Neural progenitor cell (in vitro differentiated cells): ENCODE results near the gene STX8.

Experiments used
- EZH2 ChIP-seq: fragments of 200-600 bp; sonication (generic); IDR thresholded peaks from 2 replicates; pipeline ENCODE4 v1.6.1; 2017; ENCODE audit warnings: antibody characterized with exemption, mild to moderate bottlenecking, moderate library complexity
- EZH2phosphoT487 ChIP-seq: fragments of 200-600 bp; sonication (generic); IDR thresholded peaks from 2 replicates; pipeline ENCODE4 v1.6.1; 2017; ENCODE audit warnings: antibody characterized with exemption
- TF ChIP-seq, protein P1 (sequence below): fragments of 200-600 bp; sonication (generic); IDR thresholded peaks from 2 replicates; pipeline ENCODE4 v1.5.1; 2017; ENCODE audit warnings: antibody characterized with exemption, mild to moderate bottlenecking

- TF ChIP-seq, protein P1, sequence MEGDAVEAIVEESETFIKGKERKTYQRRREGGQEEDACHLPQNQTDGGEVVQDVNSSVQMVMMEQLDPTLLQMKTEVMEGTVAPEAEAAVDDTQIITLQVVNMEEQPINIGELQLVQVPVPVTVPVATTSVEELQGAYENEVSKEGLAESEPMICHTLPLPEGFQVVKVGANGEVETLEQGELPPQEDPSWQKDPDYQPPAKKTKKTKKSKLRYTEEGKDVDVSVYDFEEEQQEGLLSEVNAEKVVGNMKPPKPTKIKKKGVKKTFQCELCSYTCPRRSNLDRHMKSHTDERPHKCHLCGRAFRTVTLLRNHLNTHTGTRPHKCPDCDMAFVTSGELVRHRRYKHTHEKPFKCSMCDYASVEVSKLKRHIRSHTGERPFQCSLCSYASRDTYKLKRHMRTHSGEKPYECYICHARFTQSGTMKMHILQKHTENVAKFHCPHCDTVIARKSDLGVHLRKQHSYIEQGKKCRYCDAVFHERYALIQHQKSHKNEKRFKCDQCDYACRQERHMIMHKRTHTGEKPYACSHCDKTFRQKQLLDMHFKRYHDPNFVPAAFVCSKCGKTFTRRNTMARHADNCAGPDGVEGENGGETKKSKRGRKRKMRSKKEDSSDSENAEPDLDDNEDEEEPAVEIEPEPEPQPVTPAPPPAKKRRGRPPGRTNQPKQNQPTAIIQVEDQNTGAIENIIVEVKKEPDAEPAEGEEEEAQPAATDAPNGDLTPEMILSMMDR: no peak
- no peak for TF ChIP-seq EZH2
- no peak for TF ChIP-seq EZH2phosphoT487
Measured at GRCh38 chr17:9285602-9286427, 289.8 kb downstream of the STX8 start.
